Retina (tissue), 1 donor: ENCODE results near the gene LRBA.
"Not testable (repeated sequence)": the region's sequence is repeated elsewhere in the genome, so short reads cannot be mapped to it uniquely, and the experiment has no call there.

Experiments
- DNase-seq: peaks from one replicate; pipeline ENCODE4 v3.0.0-alpha.2; 2016

Gene LRBA

GRCh38 chr4:150386415-150386814 is 628.7 kb downstream of the LRBA start:
- not testable (repeated sequence) for DNase-seq

DNA sequence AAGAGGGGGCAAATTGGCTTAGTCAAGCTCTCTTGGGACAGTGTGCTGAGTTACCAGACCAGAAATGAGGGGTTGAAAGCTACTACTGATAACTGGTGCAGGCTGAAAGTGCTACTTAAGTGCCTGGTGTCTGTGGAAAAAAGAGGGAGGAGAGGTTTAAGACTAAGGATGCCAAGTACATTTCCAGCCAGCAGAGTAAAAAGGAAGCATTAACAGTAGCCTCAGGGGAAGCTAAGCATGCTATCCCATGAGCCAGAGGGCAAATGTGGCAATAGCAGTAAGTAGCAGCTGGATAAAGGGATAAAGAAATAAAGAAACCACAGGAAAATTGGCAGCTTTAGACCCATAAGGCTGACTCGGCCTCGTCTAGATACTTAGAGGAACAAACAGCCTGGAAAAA is 629.5 kb downstream of the LRBA start:
- DNase-seq, result peak; percentile 59

DNA sequence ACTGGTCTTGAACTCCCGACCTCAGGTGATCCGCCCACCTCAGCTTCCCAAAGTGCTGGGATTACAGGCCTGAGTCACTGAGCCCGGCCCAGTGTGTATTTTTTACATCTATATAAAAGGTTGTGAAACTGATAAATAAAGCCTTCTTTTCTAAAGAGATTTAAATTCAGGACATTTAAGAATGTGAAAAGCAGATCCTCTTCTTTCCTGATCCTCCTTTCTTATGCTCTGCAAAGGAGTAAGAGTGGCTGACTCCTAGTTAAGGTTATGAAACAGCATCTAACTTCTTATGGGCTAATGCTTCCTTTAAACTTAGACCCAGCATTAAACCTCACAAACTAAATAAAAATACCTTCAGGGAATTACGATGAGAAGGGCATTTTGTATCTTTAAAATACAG is 630.8 kb downstream of the LRBA start:
- DNase-seq, result no peak

- DNase-seq, result no peak
Measured at GRCh38 chr4:150382028-150382427, 633.1 kb downstream of the LRBA start.

DNA sequence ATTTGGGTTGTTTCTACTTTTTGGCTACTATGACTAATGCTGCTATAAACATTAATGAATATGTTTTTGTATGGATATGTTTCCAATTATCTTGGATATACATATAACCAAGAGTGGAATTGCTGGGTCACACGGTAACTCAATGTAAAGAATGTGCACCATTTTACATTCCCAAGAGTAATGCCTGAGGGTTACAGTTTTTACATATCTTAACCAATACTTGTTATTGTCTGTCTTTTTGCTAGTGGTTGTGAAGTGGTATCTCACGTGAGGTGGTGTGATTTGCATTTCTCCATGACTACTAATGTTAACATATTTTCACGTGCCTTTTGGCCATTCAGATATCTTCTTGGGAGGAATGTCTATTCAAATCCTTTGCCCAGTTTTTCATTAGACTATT is 633.5 kb downstream of the LRBA start:
- no peak for DNase-seq

- no peak for DNase-seq
Measured at GRCh38 chr4:150381036-150381435, 634.0 kb downstream of the LRBA start.

GRCh38 chr4:150379454-150379853 is 635.6 kb downstream of the LRBA start:
- no peak for DNase-seq

DNA sequence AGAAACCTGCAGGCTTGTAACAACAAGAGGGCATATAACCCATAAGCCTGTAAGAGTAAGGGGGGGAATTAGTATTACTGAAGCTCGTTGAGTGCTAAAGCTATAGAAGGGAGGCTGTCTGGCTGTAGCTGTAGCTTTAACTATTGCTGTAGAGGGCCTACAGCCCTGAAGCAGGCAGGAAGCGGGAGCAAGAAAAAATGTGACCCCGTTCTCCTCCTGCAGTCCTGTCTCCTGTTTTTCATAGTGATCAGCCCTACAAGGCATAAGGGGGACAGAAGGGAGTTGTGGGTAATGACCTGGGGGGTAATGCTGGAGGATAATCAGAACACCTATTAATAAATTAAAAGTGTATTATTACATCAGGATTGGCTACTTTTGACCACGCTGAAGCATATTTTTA is 640.1 kb downstream of the LRBA start:
- DNase-seq, result no peak

DNA sequence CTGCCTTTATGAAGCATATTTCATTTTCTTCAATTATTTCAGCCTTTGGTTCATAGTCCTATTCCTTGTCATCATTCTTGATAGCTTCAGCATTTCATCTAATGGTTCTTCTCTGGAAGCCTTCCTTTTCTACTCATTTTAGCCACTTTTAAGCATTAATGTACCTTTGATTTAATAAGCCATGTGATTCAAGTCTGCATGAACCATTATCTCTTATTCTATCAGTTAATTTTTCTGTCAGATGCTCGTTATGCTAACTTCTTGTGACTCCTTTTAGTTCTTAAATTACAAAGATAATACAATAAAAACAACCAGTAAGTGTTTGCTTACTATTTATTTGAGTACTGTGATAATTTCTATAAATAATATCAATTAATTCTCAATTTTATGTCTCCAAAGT is 643.2 kb downstream of the LRBA start:
- no peak for DNase-seq

GRCh38 chr4:150369434-150370380 is 645.4 kb downstream of the LRBA start:
- DNase-seq, result no peak

- no peak for DNase-seq
Measured at GRCh38 chr4:150368667-150369066, 646.4 kb downstream of the LRBA start.

DNA sequence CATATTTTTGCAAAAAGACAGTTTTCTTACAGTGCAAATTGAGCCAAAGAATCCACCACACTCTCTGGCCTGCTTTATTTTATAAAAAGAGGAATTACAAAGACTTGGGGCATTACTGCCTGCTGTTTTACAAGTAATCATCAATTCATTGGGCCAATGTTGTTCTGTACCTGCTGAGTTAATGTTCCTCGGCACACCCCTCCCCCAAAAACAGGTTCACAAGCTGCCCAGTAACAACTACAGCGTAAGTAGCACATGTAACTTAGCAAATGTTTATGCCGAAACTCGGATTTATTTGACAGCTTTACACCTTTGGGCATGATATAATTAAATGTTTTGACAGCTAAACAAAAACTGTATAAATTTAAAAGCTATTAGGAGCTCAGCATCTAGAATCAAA is 647.8 kb downstream of the LRBA start:
- DNase-seq, result no peak

DNA sequence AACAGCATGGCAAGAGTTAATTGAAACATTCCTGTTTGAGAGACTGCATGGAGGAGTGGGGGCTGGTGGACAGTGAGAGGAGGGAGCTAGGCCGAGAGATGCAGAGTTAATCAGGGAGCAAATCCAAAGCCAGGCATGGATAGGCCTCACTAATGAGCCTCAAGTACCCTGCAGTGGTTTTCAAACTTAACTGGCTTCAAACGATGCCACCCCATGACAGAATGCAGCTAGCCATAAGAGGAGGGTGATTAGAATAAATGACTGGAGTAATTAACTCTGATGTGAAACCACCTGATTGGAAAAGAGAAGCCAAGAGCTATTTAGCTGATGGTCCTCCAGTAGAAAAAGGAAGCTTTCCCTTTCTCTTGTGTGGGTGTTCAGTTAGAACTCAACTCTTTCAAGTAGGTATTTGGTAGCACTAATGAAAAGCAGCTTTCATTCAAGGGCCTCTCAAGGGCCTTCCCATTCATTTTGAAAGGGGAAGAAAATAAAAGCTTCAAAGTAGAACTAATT is 648.5 kb downstream of the LRBA start:
- peak; percentile 80 for DNase-seq

DNA sequence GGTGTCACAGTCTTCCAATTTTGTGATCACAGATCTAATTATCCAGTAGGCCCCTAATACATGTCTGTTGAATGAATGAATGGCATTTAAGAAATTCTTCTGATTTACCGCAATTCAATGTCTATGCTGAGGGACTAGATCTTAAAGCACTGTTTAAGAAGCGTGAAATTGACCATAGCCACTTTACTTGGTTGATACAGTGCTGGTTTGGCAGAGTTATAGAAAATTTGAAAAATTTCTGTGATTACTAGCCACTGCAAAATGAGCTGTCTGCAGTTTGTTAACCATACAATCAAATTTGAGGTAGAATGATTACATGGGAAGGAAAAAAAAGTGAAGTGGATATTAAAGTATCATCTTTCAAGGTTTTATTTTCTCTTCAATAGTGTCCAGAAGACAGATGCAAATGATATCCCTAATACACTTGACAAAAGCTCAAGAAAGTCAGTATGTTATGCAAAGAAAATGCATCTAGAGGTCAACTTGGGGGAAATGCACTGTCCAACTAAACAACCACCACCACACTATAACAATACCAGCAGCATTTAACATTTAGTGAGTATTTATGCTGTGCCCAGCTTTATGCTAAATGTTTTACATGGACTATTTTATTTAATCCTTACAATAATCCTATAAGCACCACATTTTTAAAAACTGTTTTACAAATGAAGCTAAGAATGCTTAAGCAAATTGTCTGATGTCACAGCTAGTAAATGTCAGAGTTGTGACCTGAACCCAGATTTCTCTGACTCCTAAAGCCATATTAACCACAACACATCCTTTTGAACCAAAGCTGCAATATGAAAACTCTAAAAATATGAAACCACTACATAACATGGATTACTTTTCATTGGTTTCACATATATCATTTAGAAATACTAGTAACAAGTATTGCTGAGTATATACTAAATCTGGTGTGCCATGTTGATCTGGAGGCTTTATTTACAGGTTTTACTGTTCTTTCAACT is 651.1 kb downstream of the LRBA start:
- no peak for DNase-seq

- DNase-seq, result no peak
Measured at GRCh38 chr4:150358691-150359090, 656.4 kb downstream of the LRBA start.

GRCh38 chr4:150357829-150358228 is 657.3 kb downstream of the LRBA start:
- no peak for DNase-seq

GRCh38 chr4:150355858-150356455 is 659.1 kb downstream of the LRBA start:
- DNase-seq, result no peak

- no peak for DNase-seq
Measured at GRCh38 chr4:150355418-150355817, 659.7 kb downstream of the LRBA start.

- no peak for DNase-seq
Measured at GRCh38 chr4:150354214-150354796, 660.8 kb downstream of the LRBA start.

GRCh38 chr4:150348079-150348478 is 667.0 kb downstream of the LRBA start:
- no peak for DNase-seq

- no peak for DNase-seq
Measured at GRCh38 chr4:150345207-150345744, 669.8 kb downstream of the LRBA start.

- no peak for DNase-seq
Measured at GRCh38 chr4:150343796-150344195, 671.3 kb downstream of the LRBA start.
